Lower lobe of right lung (tissue), 2 donors: Measurements from ENCODE around the gene COL8A1. TPM values are rescaled to one million over a fixed set of nuclear protein-coding genes. Genes with fewer than 3 reads are reported as not detected.

ENCODE experiments used
- ATAC-seq, 2 donors: fragments of 200-7000 bp; cut with Tn5 transposase; one replicate each; pipeline ENCODE4 v1.9.1; 2020 to 2022; ENCODE audit warnings: mild to moderate bottlenecking in 2 of 2, moderate library complexity in 2 of 2
- DNase-seq: peaks from one replicate; pipeline ENCODE4 v3.0.0-alpha.2; 2020
- H3K27ac ChIP-seq: fragments of 200-600 bp; one replicate; pipeline ENCODE4 v1.8.0; 2022
- H3K27me3 ChIP-seq: fragments of 200-600 bp; one replicate; pipeline ENCODE4 v1.8.0; 2022; ENCODE audit warnings: low read depth
- H3K36me3 ChIP-seq: fragments of 200-600 bp; one replicate; pipeline ENCODE4 v1.8.0; 2022; ENCODE audit warnings: mild to moderate bottlenecking
- H3K4me1 ChIP-seq: fragments of 200-600 bp; one replicate; pipeline ENCODE4 v1.8.0; 2022
- H3K4me3 ChIP-seq: fragments of 200-600 bp; one replicate; pipeline ENCODE4 v1.8.0; 2022; ENCODE audit warnings: mild to moderate bottlenecking
- H3K9me3 ChIP-seq: fragments of 200-600 bp; one replicate; pipeline ENCODE4 v1.8.0; 2022
- intact Hi-C: fragments of 100-400 bp; cut with DNase I; formaldehyde crosslinking; loops from one replicate; pipeline ENCODE4 v1.11.0; 2022
- total RNA-seq: library from RNA; stranded (reverse); fragmentation: NEBNext Ultra II Directional; extraction: Animal tissue kit (Norgen Biotek cat#: 25700); gene quantifications from one replicate; pipeline ENCODE4 v1.2.1, GENCODE V29; 2021
- TF ChIP-seq, protein P1 (sequence below): fragments of 200-600 bp; IDR thresholded peaks from one replicate; pipeline ENCODE4 v1.8.0; 2022; ENCODE audit warnings: antibody characterized with exemption, mild to moderate bottlenecking
- donor health status: DM: no; HTN: yes; CAD: no; lungs with severe emphysema.

COL8A1 gene
- total RNA-seq, 1 donor from 2014 or later: 56.1 TPM

DNA sequence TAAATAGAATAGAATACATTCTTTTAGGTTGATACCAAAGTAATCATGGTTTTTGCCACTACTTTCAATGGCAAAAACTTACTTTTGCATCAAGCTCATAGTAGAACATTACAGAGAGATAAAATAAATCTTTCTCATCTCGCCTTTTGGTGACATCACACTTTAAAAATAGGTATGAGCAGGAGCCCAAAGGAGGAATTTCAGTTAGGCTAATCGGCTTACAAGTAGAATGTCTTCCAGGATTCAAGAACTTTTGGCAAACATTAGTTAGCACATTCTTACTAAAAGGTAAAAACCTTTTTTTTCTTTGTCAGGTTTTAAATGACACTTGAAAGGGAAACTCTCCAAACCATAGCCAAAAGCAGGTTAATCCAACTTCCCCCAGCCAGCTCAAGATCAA lies 119.6 kb downstream of the COL8A1 start:
- no peaks in the 10 kb centered on the region for H3K9me3 ChIP-seq
- no peak overlapping the region for H3K27ac ChIP-seq
- no peak for DNase-seq
- intact Hi-C loops: loop anchor here (10.0 kb wide), 1 partner anchor 733 kb away; no protein-coding TSS in a partner anchor
- TF ChIP-seq, protein P1, sequence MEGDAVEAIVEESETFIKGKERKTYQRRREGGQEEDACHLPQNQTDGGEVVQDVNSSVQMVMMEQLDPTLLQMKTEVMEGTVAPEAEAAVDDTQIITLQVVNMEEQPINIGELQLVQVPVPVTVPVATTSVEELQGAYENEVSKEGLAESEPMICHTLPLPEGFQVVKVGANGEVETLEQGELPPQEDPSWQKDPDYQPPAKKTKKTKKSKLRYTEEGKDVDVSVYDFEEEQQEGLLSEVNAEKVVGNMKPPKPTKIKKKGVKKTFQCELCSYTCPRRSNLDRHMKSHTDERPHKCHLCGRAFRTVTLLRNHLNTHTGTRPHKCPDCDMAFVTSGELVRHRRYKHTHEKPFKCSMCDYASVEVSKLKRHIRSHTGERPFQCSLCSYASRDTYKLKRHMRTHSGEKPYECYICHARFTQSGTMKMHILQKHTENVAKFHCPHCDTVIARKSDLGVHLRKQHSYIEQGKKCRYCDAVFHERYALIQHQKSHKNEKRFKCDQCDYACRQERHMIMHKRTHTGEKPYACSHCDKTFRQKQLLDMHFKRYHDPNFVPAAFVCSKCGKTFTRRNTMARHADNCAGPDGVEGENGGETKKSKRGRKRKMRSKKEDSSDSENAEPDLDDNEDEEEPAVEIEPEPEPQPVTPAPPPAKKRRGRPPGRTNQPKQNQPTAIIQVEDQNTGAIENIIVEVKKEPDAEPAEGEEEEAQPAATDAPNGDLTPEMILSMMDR: no peak
- no peaks in the 10 kb centered on the region for H3K4me1 ChIP-seq
- H3K27me3 ChIP-seq: no peaks in the 10 kb centered on the region
- H3K4me3 ChIP-seq: no peak overlapping the region
- peak; percentile 14 to 59 for ATAC-seq
- H3K36me3 ChIP-seq: no peaks in the 10 kb centered on the region

DNA sequence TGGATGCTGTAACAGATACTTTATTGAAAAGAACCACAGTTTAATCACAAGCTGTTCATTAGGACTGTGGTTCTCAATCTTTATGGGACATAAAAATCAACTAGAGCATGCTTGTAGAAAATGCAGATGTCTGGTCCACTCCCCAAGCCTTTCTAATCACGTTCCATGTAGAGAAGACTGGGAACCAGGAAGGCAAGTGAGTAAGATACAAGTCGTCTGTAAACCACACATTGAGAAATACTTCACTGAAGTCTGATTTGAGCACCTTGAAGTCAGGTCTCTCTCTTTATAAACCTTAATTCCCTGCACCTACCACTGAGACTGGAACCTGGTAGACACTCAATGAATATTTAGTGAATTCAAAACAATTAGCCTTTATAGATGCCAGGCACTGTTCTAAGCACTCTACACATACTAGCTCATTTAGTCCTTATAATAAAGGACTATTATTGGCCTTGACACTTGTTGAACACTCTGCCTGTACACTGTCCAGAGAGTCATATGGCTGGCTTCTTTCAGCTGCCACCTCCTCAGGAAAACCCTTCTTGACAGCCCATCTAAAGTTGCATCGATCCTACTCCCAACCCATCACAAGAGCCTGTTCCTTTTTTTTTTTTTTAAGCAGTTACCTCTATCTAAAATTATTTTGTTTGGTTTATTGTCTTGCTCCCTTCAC lies 120.2 kb downstream of the COL8A1 start:
- Histone ChIP-seq H3K27ac (no peak overlapping the region), H3K36me3 (no peaks in the 10 kb centered on the region), H3K4me1 (no peaks in the 10 kb centered on the region), H3K9me3 (no peaks in the 10 kb centered on the region), H3K4me3 (no peak overlapping the region), H3K27me3 (no peaks in the 10 kb centered on the region)
- intact Hi-C loops: loop anchor here (10.0 kb wide), 1 partner anchor 734 kb away; no protein-coding TSS in a partner anchor
- DNase-seq (no peak), ATAC-seq (peak; percentile 17 to 28)
- TF ChIP-seq, protein P1: no peak

DNA sequence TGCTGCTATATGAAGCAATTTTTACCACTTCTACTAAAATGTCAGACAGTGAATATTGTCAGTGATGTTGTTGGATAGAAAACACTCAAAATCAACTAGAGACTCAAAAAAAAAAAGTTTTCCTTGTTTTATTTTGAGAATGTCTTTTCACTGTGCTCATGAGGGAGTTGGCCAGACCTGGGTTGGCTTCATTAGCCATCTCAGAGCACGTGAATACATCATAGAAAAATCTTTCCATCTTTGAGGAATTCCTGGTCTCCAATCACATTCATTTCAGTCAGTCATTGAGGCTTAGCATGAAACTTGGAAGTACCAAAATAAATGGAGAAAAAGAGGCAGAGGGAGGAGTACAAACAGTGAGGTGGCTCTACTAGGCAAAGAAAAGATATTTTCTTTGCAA lies 121.6 kb downstream of the COL8A1 start:
- H3K4me3 ChIP-seq: no peak overlapping the region
- ATAC-seq: no peak
- H3K27ac ChIP-seq: no peak overlapping the region
- no peak for DNase-seq
- intact Hi-C loops: no loop called here
- TF ChIP-seq, protein P1: no peak
- H3K36me3 ChIP-seq: no peaks in the 10 kb centered on the region
- no peaks in the 10 kb centered on the region for H3K4me1 ChIP-seq
- H3K27me3 ChIP-seq: no peaks in the 10 kb centered on the region
- no peaks in the 10 kb centered on the region for H3K9me3 ChIP-seq

DNA sequence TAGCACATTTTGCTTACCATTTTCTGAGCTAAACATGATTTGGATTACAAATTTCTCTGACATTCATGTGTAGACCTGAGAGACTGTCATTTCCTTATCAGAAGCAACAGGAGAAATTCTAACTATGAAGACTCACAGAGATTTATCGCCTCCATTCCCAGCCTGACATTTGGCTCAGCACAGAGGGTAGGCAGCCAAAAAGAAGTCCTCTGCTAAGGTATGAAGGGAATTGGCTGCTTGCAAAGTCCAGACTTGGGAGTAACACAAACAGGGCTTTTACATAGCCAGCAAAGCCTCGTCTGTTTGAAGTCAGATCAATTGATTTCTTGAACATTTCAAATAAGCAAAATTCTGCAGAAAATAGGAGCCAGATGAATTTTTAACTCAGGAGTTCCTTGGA lies 122.2 kb downstream of the COL8A1 start:
- ATAC-seq: no peak
- no peak for DNase-seq
- intact Hi-C loops: no loop called here
- Histone ChIP-seq H3K9me3 (no peaks in the 10 kb centered on the region), H3K4me1 (no peaks in the 10 kb centered on the region), H3K27ac (no peak overlapping the region), H3K36me3 (no peaks in the 10 kb centered on the region), H3K4me3 (no peak overlapping the region), H3K27me3 (no peaks in the 10 kb centered on the region)
- TF ChIP-seq, protein P1: no peak

DNA sequence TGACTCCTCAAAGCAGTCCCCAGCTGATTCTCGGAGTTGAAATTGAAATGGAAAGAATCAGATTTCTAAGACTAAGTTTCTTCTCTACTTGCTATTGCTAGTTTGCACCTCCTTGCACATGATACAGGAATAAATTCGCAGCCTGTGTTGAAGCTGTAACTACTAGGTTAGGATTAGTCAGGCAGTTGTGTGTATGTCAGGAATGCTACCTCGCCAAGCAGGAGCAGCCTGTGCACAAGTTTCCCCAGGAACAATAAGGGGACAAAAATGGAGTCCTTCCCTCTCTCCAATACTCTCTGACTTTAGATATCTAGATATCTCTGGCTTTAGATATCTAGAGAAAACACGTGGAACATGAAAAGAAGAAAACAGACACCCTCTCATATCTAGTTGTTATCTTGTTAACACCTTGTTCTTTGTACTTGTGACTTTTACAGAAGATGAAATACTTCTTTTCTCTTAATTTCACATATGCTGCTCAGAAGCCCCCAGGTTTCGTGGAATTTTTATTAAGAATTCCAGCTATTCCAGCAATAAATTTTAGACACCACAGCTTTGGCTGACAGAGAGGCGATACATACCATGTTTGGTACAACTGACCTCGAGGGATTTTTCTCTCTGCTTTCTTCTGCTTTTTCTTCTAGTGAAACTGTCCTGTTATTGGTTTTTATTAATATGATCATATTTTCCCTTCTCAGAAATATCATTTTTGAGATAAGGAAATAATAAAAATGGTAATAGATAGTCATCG lies 123.2 kb downstream of the COL8A1 start:
- intact Hi-C loops: no loop called here
- TF ChIP-seq, protein P1: no peak
- H3K4me1 ChIP-seq: no peaks in the 10 kb centered on the region
- no peaks in the 10 kb centered on the region for H3K27me3 ChIP-seq
- DNase-seq (no peak), ATAC-seq (no peak)
- no peak overlapping the region for H3K4me3 ChIP-seq
- no peaks in the 10 kb centered on the region for H3K36me3 ChIP-seq
- H3K27ac ChIP-seq: no peak overlapping the region
- no peaks in the 10 kb centered on the region for H3K9me3 ChIP-seq
